Neural progenitor cell (in vitro differentiated cells): ENCODE measurements around the gene CREB3L2.

Source experiments
- CTCF ChIP-seq: fragments of 200-600 bp; sonication (generic); IDR thresholded peaks from 2 replicates; pipeline ENCODE4 v1.5.1; 2017; ENCODE audit warnings: antibody characterized with exemption, mild to moderate bottlenecking
- EZH2 ChIP-seq: fragments of 200-600 bp; sonication (generic); IDR thresholded peaks from 2 replicates; pipeline ENCODE4 v1.6.1; 2017; ENCODE audit warnings: antibody characterized with exemption, mild to moderate bottlenecking, moderate library complexity
- EZH2phosphoT487 ChIP-seq: fragments of 200-600 bp; sonication (generic); IDR thresholded peaks from 2 replicates; pipeline ENCODE4 v1.6.1; 2017; ENCODE audit warnings: antibody characterized with exemption

- no peak for TF ChIP-seq EZH2
- TF ChIP-seq CTCF = no peak
- no peak for TF ChIP-seq EZH2phosphoT487
These were observed 57.7 kb downstream of the CREB3L2 start for GRCh38 chr7:137944168-137944567.
